GM12878 (cell line): ENCODE data around the gene CLEC16A. TPM values are rescaled to one million over a fixed set of nuclear protein-coding genes. Genes with fewer than 3 reads are reported as not detected.

Experiments used
- MEF2B ChIP-seq: fragments of 450-650 bp; IDR thresholded peaks from 2 replicates; pipeline ENCODE4 v1.6.1; 2018; ENCODE audit warnings: mild to moderate bottlenecking, moderate library complexity; ENCODE audit not compliant: partially characterized antibody, poor library complexity, severe bottlenecking
- SUPT20H ChIP-seq: IDR thresholded peaks from 2 replicates; pipeline ENCODE4 v1.6.1; 2011; ENCODE audit warnings: low read depth, mild to moderate bottlenecking, low read length, moderate library complexity, borderline replicate concordance; ENCODE audit not compliant: control insufficient read depth
- polyA plus RNA-seq, 11 experiments: library from polyadenylated mRNA; depleted of rRNA in 4 of 11; unstranded in 6 of 11; stranded (reverse) in 5 of 11; fragments of >200 nt; fragmentation: Nextera tagmentation in 4 of 11; fragmentation: Illumina TruSeq in 1 of 11; extraction: Ambion mirVana in 4 of 11; extraction: Trizol in 1 of 11; gene quantifications; 1 replicate in 1 of 11; 2 replicates in 10 of 11; pipeline versions ENCODE4 v1.2.1 to v1.2.3, GENCODE V29; 2011 to 2016; ENCODE audit warnings: inconsistent platforms in 2 of 11, missing spikeins in 2 of 11, low read depth in 1 of 11
- total RNA-seq, 4 experiments: library from RNA; depleted of rRNA in 3 of 4; stranded (reverse); fragments of >200 nt in 3 of 4; fragmentation: Illumina TruSeq in 1 of 4; extraction: Trizol in 1 of 4; gene quantifications; 2 replicates each; pipeline versions ENCODE4 v1.2.1 to v1.2.3, GENCODE V29; 2013 to 2021
- TF ChIP-seq, protein P1 (sequence below): fragments of 450-650 bp; IDR thresholded peaks from 2 replicates; pipeline ENCODE4 v1.6.1; 2016; ENCODE audit warnings: mild to moderate bottlenecking, moderate library complexity, borderline replicate concordance
- TF ChIP-seq, protein P2 (sequence below): fragments of 450-650 bp; IDR thresholded peaks from 2 replicates; pipeline ENCODE4 v1.6.1; 2017; ENCODE audit warnings: mild to moderate bottlenecking, moderate library complexity

The CLEC16A gene
- total and polyA plus RNA-seq, 10 of the 15 experiments (the other 5 are each of a cell fraction or from before 2014, with no cell fraction given) = 1.5 to 28.8 (median 19.2) TPM

DNA sequence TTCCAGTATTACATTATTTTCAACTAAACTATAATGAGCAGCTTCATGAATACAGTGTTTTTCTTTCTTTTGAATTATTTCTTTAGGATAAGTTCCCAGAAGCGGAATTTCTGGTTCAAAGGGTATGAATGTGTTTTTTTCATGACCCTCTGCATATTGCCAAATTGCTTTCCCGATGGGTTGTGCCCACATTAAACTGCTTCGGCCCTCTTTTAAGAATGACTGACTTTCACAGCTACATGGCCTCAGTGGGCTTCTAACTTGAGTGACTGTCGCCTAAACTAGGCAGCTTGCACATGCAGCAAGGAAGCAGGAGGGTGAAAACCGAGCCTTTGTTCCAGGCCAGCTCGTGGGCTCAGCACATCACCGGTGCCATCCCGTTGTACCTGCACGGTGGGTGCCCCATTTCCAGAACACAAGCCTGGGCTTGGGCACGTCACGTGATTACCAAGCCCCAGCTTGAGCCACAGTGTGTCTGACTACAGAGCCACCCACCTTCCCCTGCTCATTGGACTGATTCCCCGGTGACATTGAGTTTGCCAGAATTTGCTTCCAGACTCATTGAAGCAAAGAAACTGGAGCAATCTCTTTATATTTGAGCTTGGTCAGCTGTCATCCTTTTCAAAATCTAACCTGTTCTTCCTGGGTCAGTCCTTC lies 112.8 kb downstream of the CLEC16A start (continued):
- TF ChIP-seq, protein P1, sequence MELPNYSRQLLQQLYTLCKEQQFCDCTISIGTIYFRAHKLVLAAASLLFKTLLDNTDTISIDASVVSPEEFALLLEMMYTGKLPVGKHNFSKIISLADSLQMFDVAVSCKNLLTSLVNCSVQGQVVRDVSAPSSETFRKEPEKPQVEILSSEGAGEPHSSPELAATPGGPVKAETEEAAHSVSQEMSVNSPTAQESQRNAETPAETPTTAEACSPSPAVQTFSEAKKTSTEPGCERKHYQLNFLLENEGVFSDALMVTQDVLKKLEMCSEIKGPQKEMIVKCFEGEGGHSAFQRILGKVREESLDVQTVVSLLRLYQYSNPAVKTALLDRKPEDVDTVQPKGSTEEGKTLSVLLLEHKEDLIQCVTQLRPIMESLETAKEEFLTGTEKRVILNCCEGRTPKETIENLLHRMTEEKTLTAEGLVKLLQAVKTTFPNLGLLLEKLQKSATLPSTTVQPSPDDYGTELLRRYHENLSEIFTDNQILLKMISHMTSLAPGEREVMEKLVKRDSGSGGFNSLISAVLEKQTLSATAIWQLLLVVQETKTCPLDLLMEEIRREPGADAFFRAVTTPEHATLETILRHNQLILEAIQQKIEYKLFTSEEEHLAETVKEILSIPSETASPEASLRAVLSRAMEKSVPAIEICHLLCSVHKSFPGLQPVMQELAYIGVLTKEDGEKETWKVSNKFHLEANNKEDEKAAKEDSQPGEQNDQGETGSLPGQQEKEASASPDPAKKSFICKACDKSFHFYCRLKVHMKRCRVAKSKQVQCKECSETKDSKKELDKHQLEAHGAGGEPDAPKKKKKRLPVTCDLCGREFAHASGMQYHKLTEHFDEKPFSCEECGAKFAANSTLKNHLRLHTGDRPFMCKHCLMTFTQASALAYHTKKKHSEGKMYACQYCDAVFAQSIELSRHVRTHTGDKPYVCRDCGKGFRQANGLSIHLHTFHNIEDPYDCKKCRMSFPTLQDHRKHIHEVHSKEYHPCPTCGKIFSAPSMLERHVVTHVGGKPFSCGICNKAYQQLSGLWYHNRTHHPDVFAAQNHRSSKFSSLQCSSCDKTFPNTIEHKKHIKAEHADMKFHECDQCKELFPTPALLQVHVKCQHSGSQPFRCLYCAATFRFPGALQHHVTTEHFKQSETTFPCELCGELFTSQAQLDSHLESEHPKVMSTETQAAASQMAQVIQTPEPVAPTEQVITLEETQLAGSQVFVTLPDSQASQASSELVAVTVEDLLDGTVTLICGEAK = no peak
- TF ChIP-seq MEF2B (no peak), SUPT20H (no peak)
- TF ChIP-seq, protein P2, sequence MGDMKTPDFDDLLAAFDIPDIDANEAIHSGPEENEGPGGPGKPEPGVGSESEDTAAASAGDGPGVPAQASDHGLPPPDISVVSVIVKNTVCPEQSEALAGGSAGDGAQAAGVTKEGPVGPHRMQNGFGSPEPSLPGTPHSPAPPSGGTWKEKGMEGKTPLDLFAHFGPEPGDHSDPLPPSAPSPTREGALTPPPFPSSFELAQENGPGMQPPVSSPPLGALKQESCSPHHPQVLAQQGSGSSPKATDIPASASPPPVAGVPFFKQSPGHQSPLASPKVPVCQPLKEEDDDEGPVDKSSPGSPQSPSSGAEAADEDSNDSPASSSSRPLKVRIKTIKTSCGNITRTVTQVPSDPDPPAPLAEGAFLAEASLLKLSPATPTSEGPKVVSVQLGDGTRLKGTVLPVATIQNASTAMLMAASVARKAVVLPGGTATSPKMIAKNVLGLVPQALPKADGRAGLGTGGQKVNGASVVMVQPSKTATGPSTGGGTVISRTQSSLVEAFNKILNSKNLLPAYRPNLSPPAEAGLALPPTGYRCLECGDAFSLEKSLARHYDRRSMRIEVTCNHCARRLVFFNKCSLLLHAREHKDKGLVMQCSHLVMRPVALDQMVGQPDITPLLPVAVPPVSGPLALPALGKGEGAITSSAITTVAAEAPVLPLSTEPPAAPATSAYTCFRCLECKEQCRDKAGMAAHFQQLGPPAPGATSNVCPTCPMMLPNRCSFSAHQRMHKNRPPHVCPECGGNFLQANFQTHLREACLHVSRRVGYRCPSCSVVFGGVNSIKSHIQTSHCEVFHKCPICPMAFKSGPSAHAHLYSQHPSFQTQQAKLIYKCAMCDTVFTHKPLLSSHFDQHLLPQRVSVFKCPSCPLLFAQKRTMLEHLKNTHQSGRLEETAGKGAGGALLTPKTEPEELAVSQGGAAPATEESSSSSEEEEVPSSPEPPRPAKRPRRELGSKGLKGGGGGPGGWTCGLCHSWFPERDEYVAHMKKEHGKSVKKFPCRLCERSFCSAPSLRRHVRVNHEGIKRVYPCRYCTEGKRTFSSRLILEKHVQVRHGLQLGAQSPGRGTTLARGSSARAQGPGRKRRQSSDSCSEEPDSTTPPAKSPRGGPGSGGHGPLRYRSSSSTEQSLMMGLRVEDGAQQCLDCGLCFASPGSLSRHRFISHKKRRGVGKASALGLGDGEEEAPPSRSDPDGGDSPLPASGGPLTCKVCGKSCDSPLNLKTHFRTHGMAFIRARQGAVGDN = no peak
